Measurements from ENCODE around the gene TSNAXIP1. TPM values are rescaled to one million over a fixed set of nuclear protein-coding genes. Genes with fewer than 3 reads are reported as not detected.

The TSNAXIP1 gene
- total RNA-seq, 2 donors from 2014 or later, result 0.13 to 0.30 TPM

- Histone ChIP-seq H3K4me3 (peak overlapping the region; percentile 100), H3K9me3 (no peaks in the 10 kb centered on the region), H3K9ac (ENCODE audit: low read depth in 2 of 2, low read length in 2 of 2) (peak overlapping the region in 1 of 2 donors; percentile 97), H3K36me3 (peaks cover 22% of the 10 kb centered on the region), H3K27me3 (no peaks in the 10 kb centered on the region), H3K4me1 (peaks cover 14% of the 10 kb centered on the region), H3K27ac (no peak overlapping the region)
- intact Hi-C loops (cut with DNase I), result no loop called here
- no peak for TF ChIP-seq CTCF (IDR thresholded peaks at IDR 0.05)
- DNase-seq, result no peak
Measured at GRCh38 chr16:67874372-67874771, 67.7 kb downstream of the TSNAXIP1 start.

- H3K4me1 ChIP-seq, result peaks cover 14% of the 10 kb centered on the region
- no peak overlapping the region for H3K27ac ChIP-seq
- H3K9ac ChIP-seq (ENCODE audit: low read depth in 2 of 2, low read length in 2 of 2), result no peak overlapping the region
- peaks cover 35% of the 10 kb centered on the region for H3K36me3 ChIP-seq
- no peaks in the 10 kb centered on the region for H3K9me3 ChIP-seq
- TF ChIP-seq CTCF (IDR thresholded peaks at IDR 0.05), result no peak
- H3K27me3 ChIP-seq, result no peaks in the 10 kb centered on the region
- H3K4me3 ChIP-seq, result no peak overlapping the region
- intact Hi-C loops (cut with DNase I), result no loop called here
- no peak for DNase-seq
Measured at GRCh38 chr16:67877064-67877463, 70.4 kb downstream of the TSNAXIP1 start.

Other genes with a start within 250 kb of the TSNAXIP1 start
- 10 to 100 TPM; 37.0 to 47.3 TPM for gene CTCF, start 244.4 kb upstream of the TSNAXIP1 start, total RNA-seq
- 1 to 10 TPM; 1.9 to 2.5 TPM for gene CARMIL2, start 161.7 kb upstream of the TSNAXIP1 start, total RNA-seq
- 10 to 100 TPM; 11.8 to 27.5 TPM for gene ACD, start 146.6 kb upstream of the TSNAXIP1 start, total RNA-seq
- 10 to 100 TPM in 1 of 2 donors, 1 to 10 TPM in 1; 4.6 to 10.3 TPM for gene PARD6A, start 145.9 kb upstream of the TSNAXIP1 start, total RNA-seq
- 10 to 100 TPM in 1 of 2 donors, 1 to 10 TPM in 1; 9.1 to 13.0 TPM for gene ENKD1, start 140.1 kb upstream of the TSNAXIP1 start, total RNA-seq
- gene C16orf86, start 140.1 kb upstream of the TSNAXIP1 start, total RNA-seq, result 1 to 10 TPM; 1.1 to 1.4 TPM
- 10 to 100 TPM; 22.1 to 33.8 TPM for gene GFOD2, start 87.6 kb upstream of the TSNAXIP1 start, total RNA-seq
- gene RANBP10, start 329 bp upstream of the TSNAXIP1 start, total RNA-seq, result 10 to 100 TPM; 14.7 to 22.5 TPM
- 10 to 100 TPM; 22.0 to 33.2 TPM for gene THAP11, start 35.4 kb downstream of the TSNAXIP1 start, total RNA-seq
- gene NUTF2, start 40.0 kb downstream of the TSNAXIP1 start, total RNA-seq, result 100 to 1,000 TPM in 1 of 2 donors, 10 to 100 TPM in 1; 58.3 to 108 TPM
- 10 to 100 TPM; 25.6 to 38.9 TPM for gene CENPT, start 40.8 kb downstream of the TSNAXIP1 start, total RNA-seq
- gene EDC4, start 66.2 kb downstream of the TSNAXIP1 start, total RNA-seq, result 10 to 100 TPM; 58.6 to 96.5 TPM
- gene NRN1L, start 78.0 kb downstream of the TSNAXIP1 start, total RNA-seq, result under 1 TPM; 0.93 to 0.96 TPM
- 10 to 100 TPM; 24.5 to 34.7 TPM for gene PSKH1, start 86.4 kb downstream of the TSNAXIP1 start, total RNA-seq
- gene CTRL, start 125.0 kb downstream of the TSNAXIP1 start, total RNA-seq, result 1 to 10 TPM in 1 of 2 donors, under 1 TPM in 1; 0.64 to 2.2 TPM
- gene PSMB10, start 130.0 kb downstream of the TSNAXIP1 start, total RNA-seq, result 100 to 1,000 TPM; 120 to 124 TPM
- 1 to 10 TPM; 3.4 to 3.6 TPM for gene LCAT, start 137.2 kb downstream of the TSNAXIP1 start, total RNA-seq
- gene SLC12A4, start 161.7 kb downstream of the TSNAXIP1 start, total RNA-seq, result 10 to 100 TPM in 1 of 2 donors, 1 to 10 TPM in 1; 8.7 to 17.0 TPM
- not detected for gene DPEP3, start 173.6 kb downstream of the TSNAXIP1 start, total RNA-seq
- under 1 TPM; 0.88 to 0.96 TPM for gene DPEP2, start 192.6 kb downstream of the TSNAXIP1 start, total RNA-seq
- gene DPEP2NB, start 209.0 kb downstream of the TSNAXIP1 start, total RNA-seq, result not detected
- 10 to 100 TPM in 1 of 2 donors, 1 to 10 TPM in 1; 6.8 to 10.7 TPM for gene DDX28, start 216.3 kb downstream of the TSNAXIP1 start, total RNA-seq
- gene DUS2, start 216.4 kb downstream of the TSNAXIP1 start, total RNA-seq, result 10 to 100 TPM; 13.1 to 24.6 TPM